T-helper 17 cell (primary cell): Measurements from ENCODE around the gene RAC3. TPM values are rescaled to one million over a fixed set of nuclear protein-coding genes. Genes with fewer than 3 reads are reported as not detected.

Source experiments
- ATAC-seq: fragments of 150-1000 bp; cut with Tn5 transposase; 2 replicates; pipeline ENCODE4 v1.10.0; 2021; ENCODE audit warnings: mild to moderate bottlenecking, moderate library complexity
- DNase-seq, 3 donors: peaks; one replicate each; pipeline versions ENCODE4 v3.0.0 to v3.0.0-alpha.2; 2020 to 2021
- H3K9me3 ChIP-seq: one replicate; pipeline ENCODE4 v1.7.0; 2013; ENCODE audit warnings: low read length, mild to moderate bottlenecking; ENCODE audit not compliant: control insufficient read depth, poor library complexity, severe bottlenecking
- H3K27ac Mint-ChIP-seq: one replicate; pipeline ENCODE4 v1.8.0; 2022; ENCODE audit warnings: mild to moderate bottlenecking, moderate library complexity, mixed read lengths
- H3K27me3 Mint-ChIP-seq: one replicate; pipeline ENCODE4 v1.8.0; 2022; ENCODE audit warnings: mixed read lengths
- H3K36me3 Mint-ChIP-seq: one replicate; pipeline ENCODE4 v1.8.0; 2022; ENCODE audit warnings: low read depth, mixed read lengths
- H3K4me1 Mint-ChIP-seq: one replicate; pipeline ENCODE4 v1.8.0; 2022; ENCODE audit warnings: mild to moderate bottlenecking, mixed read lengths
- H3K4me3 Mint-ChIP-seq: one replicate; pipeline ENCODE4 v1.8.0; 2022; ENCODE audit warnings: mild to moderate bottlenecking, moderate library complexity, mixed read lengths
- total RNA-seq, 4 donors: library from RNA in 2 of 4; stranded (reverse) in 2 of 4; gene quantifications; one replicate each; pipeline ENCODE4 v1.2.3 and lab custom pipeline; 2022 to 2026

RAC3 gene
- total RNA-seq, 2 donors from 2014 or later = 2.6 to 3.1 TPM

- no peak overlapping the region for H3K4me3 Mint-ChIP-seq
- no peaks in the 10 kb centered on the region for H3K9me3 ChIP-seq
- H3K27me3 Mint-ChIP-seq = no peaks in the 10 kb centered on the region
- ATAC-seq (no peak), DNase-seq (no peak)
- no peaks in the 10 kb centered on the region for H3K36me3 Mint-ChIP-seq
- H3K27ac Mint-ChIP-seq = no peak overlapping the region
- peaks cover 2% of the 10 kb centered on the region for H3K4me1 Mint-ChIP-seq
Observed at GRCh38 chr17:82082456-82082855, 51.0 kb downstream of the RAC3 start.

DNA sequence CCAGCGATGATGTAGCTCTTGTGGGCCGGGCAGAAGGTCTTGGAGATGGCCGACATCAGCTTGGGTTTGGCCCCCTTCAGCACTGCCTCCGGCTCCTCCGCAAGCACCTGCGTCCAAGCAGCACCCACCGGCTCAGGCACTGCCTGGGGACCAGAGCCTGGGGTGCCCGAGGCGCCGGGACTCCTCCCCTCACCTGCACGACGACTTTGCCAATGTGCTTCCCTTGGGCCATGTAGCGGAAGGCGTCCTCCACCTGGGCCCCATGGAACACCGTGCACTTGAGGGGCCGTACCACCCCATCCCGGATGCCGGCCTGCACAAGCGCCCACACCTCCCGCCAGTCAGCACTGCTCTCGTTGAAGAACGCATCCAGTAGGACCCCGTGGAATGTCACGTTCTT lies 51.5 kb downstream of the RAC3 start:
- Mint-ChIP-seq H3K4me1 (peaks cover 2% of the 10 kb centered on the region), H3K27me3 (no peaks in the 10 kb centered on the region), H3K4me3 (no peak overlapping the region), H3K36me3 (no peaks in the 10 kb centered on the region), H3K27ac (no peak overlapping the region)
- DNase-seq (no peak), ATAC-seq (no peak)
- no peaks in the 10 kb centered on the region for H3K9me3 ChIP-seq

Other genes with a start within 250 kb of the RAC3 start
- not detected for gene GCGR, start 227.5 kb upstream of the RAC3 start, total RNA-seq
- 10 to 100 TPM; 50.3 to 51.9 TPM for gene MCRIP1, start 198.4 kb upstream of the RAC3 start, total RNA-seq
- gene PPP1R27, start 196.6 kb upstream of the RAC3 start, total RNA-seq = not detected
- gene P4HB, start 171.1 kb upstream of the RAC3 start, total RNA-seq = 100 to 1,000 TPM; 281 to 320 TPM
- gene ARHGDIA, start 160.3 kb upstream of the RAC3 start, total RNA-seq = 100 to 1,000 TPM; 564 to 643 TPM
- gene ALYREF, start 140.1 kb upstream of the RAC3 start, total RNA-seq = 10 to 100 TPM; 79.9 to 88.8 TPM
- gene ANAPC11, start 140.0 kb upstream of the RAC3 start, total RNA-seq = 10 to 100 TPM; 32.8 to 36.2 TPM
- gene NPB, start 129.4 kb upstream of the RAC3 start, total RNA-seq = not detected
- 10 to 100 TPM; 21.6 to 26.0 TPM for gene PCYT2, start 120.3 kb upstream of the RAC3 start, total RNA-seq
- 10 to 100 TPM; 48.9 to 58.2 TPM for gene SIRT7, start 113.5 kb upstream of the RAC3 start, total RNA-seq
- gene MAFG, start 103.9 kb upstream of the RAC3 start, total RNA-seq = 10 to 100 TPM; 15.4 to 23.0 TPM
- 1 to 10 TPM in 1 of 2 donors, under 1 TPM in 1; 0.72 to 1.9 TPM for gene PYCR1, start 94.4 kb upstream of the RAC3 start, total RNA-seq
- gene MYADML2, start 84.4 kb upstream of the RAC3 start, total RNA-seq = not detected
- not detected for gene NOTUM, start 70.5 kb upstream of the RAC3 start, total RNA-seq
- 10 to 100 TPM; 38.1 to 40.1 TPM for gene ASPSCR1, start 54.0 kb upstream of the RAC3 start, total RNA-seq
- 10 to 100 TPM; 20.9 to 21.1 TPM for gene CENPX, start 8.8 kb upstream of the RAC3 start, total RNA-seq
- 10 to 100 TPM; 12.9 to 13.5 TPM for gene LRRC45, start 8.4 kb upstream of the RAC3 start, total RNA-seq
- gene DCXR, start 6.0 kb downstream of the RAC3 start, total RNA-seq = 10 to 100 TPM; 55.6 to 77.5 TPM
- gene RFNG, start 20.1 kb downstream of the RAC3 start, total RNA-seq = 10 to 100 TPM; 26.5 to 28.3 TPM
- 10 to 100 TPM; 63.2 to 66.1 TPM for gene GPS1, start 20.2 kb downstream of the RAC3 start, total RNA-seq
- 100 to 1,000 TPM; 130 to 131 TPM for gene DUS1L, start 34.1 kb downstream of the RAC3 start, total RNA-seq
- 100 to 1,000 TPM in 1 of 2 donors, 10 to 100 TPM in 1; 87.3 to 126 TPM for gene FASN, start 66.6 kb downstream of the RAC3 start, total RNA-seq
- gene CCDC57, start 181.2 kb downstream of the RAC3 start, total RNA-seq = 10 to 100 TPM; 79.1 to 89.0 TPM
- 10 to 100 TPM; 47.2 to 56.2 TPM for gene SLC16A3, start 197.4 kb downstream of the RAC3 start, total RNA-seq
- 100 to 1,000 TPM; 218 to 273 TPM for gene CSNK1D, start 242.0 kb downstream of the RAC3 start, total RNA-seq